Uterus (tissue), 2 donors: Measurements from ENCODE around the gene MLEC.

Experiments
- POLR2A ChIP-seq, 2 donors: fragments of 450-650 bp; IDR thresholded peaks; one replicate each; pipeline ENCODE4 v1.6.1; 2016; ENCODE audit warnings: antibody characterized with exemption in 2 of 2, mild to moderate bottlenecking in 1 of 2, moderate library complexity in 1 of 2
- TF ChIP-seq, protein P1 (sequence below), 4 experiments: fragments of 200-600 bp in 2 of 4; fragments of 450-650 bp in 2 of 4; sonication (generic) in 2 of 4; IDR thresholded peaks; one replicate each; pipeline ENCODE4 v1.5.1; 2016 to 2019; ENCODE audit warnings: antibody characterized with exemption in 4 of 4, mild to moderate bottlenecking in 2 of 4, moderate library complexity in 1 of 4

- TF ChIP-seq, protein P1, sequence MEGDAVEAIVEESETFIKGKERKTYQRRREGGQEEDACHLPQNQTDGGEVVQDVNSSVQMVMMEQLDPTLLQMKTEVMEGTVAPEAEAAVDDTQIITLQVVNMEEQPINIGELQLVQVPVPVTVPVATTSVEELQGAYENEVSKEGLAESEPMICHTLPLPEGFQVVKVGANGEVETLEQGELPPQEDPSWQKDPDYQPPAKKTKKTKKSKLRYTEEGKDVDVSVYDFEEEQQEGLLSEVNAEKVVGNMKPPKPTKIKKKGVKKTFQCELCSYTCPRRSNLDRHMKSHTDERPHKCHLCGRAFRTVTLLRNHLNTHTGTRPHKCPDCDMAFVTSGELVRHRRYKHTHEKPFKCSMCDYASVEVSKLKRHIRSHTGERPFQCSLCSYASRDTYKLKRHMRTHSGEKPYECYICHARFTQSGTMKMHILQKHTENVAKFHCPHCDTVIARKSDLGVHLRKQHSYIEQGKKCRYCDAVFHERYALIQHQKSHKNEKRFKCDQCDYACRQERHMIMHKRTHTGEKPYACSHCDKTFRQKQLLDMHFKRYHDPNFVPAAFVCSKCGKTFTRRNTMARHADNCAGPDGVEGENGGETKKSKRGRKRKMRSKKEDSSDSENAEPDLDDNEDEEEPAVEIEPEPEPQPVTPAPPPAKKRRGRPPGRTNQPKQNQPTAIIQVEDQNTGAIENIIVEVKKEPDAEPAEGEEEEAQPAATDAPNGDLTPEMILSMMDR (IDR thresholded peaks at IDR 0.05): no peak
- TF ChIP-seq POLR2A (IDR thresholded peaks at IDR 0.05): no peak
Measured at GRCh38 chr12:120649442-120650232, 37.3 kb upstream of the MLEC start.
